Activated naive CD4-positive, alpha-beta T cell treated with Interleukin-2 at 50 U/mL for 16 hours (primary cell): ENCODE measurements around the gene TSPAN14.
A peak's percentile ranks its signal among the peaks of the same experiment; 100 is the strongest.
"Not testable (repeated sequence)": the region's sequence is repeated elsewhere in the genome, so short reads cannot be mapped to it uniquely, and the experiment has no call there.

Experiments used
- DNase-seq: peaks from one replicate; pipeline ENCODE4 v3.0.0-alpha.2; 2020

Gene TSPAN14

DNA sequence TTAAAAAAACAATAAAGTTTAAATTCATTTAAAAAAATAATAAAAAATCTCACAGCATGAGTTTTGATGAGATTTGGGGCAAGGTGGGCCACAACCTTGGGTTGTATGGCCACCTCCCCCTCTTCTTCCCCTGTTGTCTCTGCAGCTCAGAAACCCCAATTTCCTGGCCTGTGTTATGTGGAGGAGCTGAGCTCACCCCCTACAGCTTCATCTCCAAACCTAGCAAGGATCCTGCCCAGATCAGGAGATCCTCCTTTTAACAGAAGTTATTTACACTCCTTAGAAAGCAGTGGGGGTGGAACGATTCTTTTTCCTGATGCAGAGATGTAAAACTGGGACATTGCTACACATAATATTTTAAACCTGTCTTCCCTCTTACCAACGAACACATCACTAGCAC is 76.7 kb downstream of the TSPAN14 start:
- DNase-seq: no peak

DNA sequence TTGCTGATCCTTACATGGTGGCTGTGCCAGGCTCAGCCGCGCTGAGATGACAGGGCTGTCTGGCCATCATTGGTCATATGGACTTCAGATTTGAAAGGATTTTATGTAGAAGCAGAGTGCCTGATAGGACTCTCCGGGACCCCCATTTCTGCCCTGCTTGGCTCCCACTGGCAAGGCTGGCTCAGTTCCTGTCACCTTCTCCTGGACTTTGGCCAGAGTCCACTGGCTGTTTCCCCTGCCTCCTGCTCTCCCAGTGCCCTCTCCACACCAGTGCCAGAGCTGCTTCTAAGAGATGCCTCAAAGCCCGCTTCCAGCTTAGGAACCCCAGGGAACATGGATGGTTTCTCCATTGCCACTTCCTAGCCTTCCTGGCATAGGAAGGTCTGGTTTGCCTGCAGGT is 78.5 kb downstream of the TSPAN14 start:
- DNase-seq: no peak

DNA sequence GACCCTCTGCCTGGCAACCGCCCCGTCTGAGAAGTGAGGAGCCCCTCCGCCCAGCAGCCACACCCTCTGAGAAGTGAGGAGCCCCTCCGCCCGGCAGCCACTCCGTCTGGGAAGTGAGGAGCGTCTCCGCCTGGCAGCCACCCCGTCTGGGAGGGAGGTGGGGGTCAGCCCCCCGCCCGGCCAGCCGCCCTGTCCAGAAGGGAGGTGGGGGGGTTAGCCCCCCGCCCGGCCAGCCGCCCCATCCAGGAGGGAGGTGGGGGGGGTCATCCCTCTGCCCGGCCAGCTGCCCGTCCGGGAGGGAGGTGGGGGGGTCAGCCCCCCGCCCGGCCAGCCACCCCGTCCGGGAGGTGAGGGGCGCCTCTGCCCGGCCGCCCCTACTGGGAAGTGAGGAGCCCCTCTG is 79.9 kb downstream of the TSPAN14 start:
- DNase-seq: not testable (repeated sequence)

- not testable (repeated sequence) for DNase-seq
Measured at GRCh38 chr10:80534646-80535045, 80.5 kb downstream of the TSPAN14 start.

DNA sequence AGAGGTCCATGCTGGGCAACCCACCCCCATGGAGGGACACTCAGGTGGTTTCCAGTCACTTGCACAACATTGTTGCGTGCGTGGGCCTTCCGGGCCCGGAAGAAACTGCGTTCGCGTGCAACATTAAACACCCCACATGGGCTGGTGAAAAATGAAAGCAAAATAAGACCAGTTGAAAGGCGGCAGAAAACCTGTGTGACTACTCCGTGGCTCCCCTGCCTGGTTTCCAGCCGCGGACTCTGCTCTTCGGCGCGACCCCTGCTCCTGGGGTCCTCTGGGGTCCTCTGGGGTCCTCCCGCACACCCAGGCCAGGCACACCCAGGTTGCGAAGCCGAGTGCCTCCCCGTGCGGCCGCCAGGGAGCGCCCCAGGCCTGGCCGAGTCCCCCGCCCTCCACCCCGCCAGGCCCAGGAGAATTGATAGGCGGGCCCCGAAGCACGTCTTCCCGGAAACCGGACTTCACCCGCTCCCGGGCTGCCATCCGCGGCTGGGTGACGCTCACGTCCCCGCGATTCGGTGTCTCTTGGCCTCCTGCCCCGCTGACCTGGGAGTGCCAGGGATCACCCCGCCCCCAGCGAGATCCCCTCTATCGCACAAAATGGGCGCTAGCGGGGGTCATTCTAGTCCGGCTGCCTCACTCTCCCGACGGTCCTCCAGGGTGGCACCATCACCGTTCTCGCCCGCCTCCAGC is 81.7 kb downstream of the TSPAN14 start:
- peak; percentile 72 for DNase-seq

DNA sequence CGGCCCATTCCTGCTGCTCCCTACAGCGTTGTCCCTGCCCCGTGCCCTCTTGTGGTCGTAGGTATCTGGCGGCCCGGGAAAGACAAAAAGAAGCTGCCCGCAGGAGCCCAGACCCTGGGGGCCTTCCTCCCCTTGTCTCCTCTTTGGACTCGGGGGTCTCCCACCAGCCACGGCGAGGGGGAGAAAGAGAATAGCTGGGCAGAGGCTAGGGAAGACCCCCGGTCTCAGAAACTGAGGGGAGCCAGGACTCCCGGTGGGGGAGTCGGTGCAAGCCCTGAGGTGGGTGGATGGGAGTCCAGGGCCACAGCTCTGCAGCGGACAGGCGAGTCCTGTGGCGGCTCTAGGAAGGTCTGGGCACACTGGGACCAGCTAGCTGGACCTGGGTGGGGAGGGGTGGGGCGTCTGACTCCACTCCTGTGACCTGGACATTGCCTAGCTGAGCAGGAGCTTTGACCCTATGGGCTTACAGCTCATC is 82.3 kb downstream of the TSPAN14 start:
- DNase-seq: no peak

DNA sequence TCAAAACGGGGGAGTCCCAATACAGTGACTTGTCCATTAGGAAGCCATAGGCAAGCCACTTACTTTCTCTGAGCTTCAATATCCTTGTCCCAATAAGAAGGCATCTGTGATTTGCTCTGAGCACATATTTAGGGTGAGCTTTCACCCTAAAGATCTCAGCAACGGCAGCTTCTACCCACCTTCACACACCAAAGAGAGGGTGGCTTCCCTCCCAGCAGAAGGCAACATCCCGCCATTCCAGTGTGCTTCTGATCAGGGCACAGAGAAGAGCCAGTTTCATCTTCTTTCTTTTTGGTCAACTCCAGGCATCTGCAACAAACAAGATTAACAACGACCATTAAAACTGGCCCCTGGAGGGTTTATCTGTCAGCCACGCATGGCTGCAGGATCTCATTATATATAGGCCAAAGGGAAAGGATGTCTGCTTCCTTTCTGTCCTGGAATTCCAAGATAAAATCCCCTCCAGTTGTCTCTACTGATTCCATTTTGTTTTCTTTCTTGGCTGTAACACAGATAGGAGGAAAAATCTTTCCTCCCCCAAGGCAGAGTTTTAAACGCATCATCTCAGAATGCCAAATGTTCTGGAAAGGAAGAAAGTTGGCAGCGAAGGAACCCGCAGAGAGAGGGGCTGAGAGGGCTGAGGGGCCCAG is 83.1 kb downstream of the TSPAN14 start:
- no peak for DNase-seq

GRCh38 chr10:80537736-80538480 is 83.8 kb downstream of the TSPAN14 start, which contains the start of gene SH2D4B:
Gene SH2D4B (plus strand): TSS chr10:80537902. CDS start chr10:80538332, 430 bp downstream.
- DNase-seq: no peak

DNA sequence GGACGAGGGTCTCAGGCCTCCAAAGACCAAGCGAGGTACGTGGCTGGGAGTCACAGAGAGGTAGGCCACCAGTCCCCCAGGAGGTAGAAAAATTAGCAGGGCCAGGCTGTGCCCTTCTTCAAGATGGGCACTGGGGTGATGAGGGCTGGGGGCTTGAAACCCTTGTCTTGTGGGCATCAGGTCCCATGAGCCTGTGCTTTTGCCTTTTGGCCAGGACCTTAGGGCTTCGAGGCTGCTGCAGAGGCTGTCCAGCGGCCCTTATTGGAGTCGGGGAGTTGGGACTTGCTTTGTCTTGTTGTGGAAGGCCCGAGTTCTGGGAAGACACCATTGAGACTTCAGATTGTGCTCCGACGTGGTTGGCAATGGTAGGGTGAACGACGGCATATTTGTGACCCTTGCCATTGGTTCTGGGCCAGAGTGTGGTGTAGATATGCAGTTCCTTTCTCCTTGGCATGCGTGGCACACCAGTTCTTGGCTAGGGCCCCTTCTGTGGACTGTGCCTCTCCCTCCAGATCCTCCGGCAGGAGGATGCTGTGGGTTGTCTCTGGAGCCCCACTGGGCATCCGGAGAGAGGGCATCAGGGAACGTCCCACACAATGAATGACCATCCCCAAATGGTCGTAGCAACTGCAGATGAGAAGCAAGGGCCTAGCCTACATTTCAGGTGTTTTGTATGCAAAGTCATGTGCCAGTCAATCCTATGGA is 84.5 kb downstream of the TSPAN14 start:
- no peak for DNase-seq

- DNase-seq: no peak
Measured at GRCh38 chr10:80539421-80540031, 85.4 kb downstream of the TSPAN14 start.

DNA sequence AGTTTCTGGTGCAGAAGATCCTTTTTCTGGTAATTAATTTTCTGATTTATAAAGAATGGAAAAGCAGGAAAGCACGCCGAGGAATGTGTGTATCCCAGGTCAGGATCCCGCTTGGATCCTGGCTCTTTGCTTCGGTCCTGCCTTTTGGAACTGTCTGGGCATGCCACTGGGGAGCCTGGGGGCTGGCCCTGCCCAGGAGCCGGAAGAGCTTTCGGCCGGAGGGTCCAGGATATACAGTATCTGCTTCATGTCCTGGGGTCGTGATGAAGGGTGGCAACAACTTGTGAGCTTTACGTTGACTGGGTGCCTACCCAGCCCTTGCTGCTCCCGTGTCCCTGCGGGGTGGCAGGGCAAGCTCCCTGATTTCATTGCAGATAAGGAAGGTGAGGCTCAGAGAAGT is 86.0 kb downstream of the TSPAN14 start:
- DNase-seq: no peak

GRCh38 chr10:80540618-80540980 is 86.5 kb downstream of the TSPAN14 start:
- DNase-seq: no peak

- no peak for DNase-seq
Measured at GRCh38 chr10:80540981-80541750, 87.1 kb downstream of the TSPAN14 start.

DNA sequence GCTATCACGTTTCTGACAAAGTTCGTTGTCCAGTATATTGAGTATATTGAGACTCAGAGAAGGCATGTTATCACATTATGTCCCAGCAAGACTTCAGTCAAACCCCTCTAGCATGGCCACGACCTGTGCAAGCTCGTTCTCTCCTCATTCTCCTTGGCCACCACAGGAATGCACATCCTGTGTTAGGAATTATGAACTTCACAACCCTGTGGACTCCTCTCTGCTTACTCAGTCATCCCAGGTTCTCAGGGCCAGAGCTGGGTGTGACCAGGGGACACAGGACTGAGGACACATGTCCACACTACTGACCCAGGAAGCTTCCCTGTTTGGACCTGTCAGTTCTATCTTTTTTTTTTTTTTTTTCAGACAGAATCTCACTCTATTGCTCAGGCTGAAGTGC is 87.9 kb downstream of the TSPAN14 start:
- DNase-seq: no peak

GRCh38 chr10:80542652-80543318 is 88.7 kb downstream of the TSPAN14 start:
- DNase-seq: no peak

- not testable (repeated sequence) for DNase-seq
Measured at GRCh38 chr10:80543319-80543672, 89.2 kb downstream of the TSPAN14 start.

GRCh38 chr10:80544316-80544953 is 90.3 kb downstream of the TSPAN14 start:
- no peak for DNase-seq

DNA sequence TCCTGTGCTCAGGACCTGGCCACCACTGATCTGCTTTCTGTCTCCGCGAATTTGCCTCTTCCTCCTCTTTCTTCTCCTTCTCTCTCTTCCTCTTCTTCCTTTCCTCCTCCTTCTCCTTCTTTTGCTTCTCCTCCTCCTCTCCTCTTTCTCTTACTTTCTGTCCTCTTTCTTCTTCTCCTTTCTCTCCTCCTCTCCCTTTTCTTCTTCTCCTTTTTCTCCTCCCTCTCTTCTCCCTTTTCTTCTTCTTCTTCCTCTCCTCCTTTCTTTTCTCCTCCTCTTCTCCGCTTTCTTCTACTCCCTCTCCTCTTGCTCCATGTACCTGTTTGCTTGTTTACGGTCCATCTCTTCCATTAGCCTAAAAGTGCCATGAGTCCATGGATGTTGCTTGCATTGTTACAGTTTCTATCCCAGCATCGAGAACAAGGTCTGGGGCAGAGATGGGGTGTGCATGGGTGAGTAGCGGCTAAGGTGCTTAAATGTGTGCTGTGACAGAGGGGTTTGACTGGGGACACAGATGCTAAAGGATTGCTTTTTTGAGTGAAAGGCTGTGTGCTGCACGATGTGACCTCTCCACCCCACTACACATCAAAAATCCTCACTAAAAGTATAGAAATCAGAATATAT is 91.3 kb downstream of the TSPAN14 start:
- no peak for DNase-seq

GRCh38 chr10:80552151-80552646 is 98.1 kb downstream of the TSPAN14 start:
- no peak for DNase-seq

- no peak for DNase-seq
Measured at GRCh38 chr10:80553436-80553835, 99.3 kb downstream of the TSPAN14 start.
